Measurements from ENCODE around the gene DCLK2. TPM values are rescaled to one million over a fixed set of nuclear protein-coding genes. Genes with fewer than 3 reads are reported as not detected.
"Not testable (repeated sequence)": the region's sequence is repeated elsewhere in the genome, so short reads cannot be mapped to it uniquely, and the experiment has no call there.

Gene DCLK2
- total RNA-seq, 1 experiment from 2014 or later = 6.5 TPM

GRCh38 chr4:150152766-150153165 is 74.5 kb downstream of the DCLK2 start:
- DNase-seq (ENCODE audit: low spot score) = no peak

- DNase-seq (ENCODE audit: low spot score) = no peak
These were observed 77.1 kb downstream of the DCLK2 start for GRCh38 chr4:150155391-150155790.

GRCh38 chr4:150156543-150156942 is 78.3 kb downstream of the DCLK2 start:
- DNase-seq (ENCODE audit: low spot score) = no peak

GRCh38 chr4:150158041-150158440 is 79.8 kb downstream of the DCLK2 start:
- no peak for DNase-seq (ENCODE audit: low spot score)

- no peak for DNase-seq (ENCODE audit: low spot score)
These were observed 82.2 kb downstream of the DCLK2 start for GRCh38 chr4:150160473-150160872.

GRCh38 chr4:150161109-150161508 is 82.9 kb downstream of the DCLK2 start:
- DNase-seq (ENCODE audit: low spot score) = no peak

- DNase-seq (ENCODE audit: low spot score) = not testable (repeated sequence)
These were observed 83.8 kb downstream of the DCLK2 start for GRCh38 chr4:150162020-150162419.

GRCh38 chr4:150164055-150164454 is 85.8 kb downstream of the DCLK2 start:
- DNase-seq (ENCODE audit: low spot score) = no peak

- peak; percentile 22 for DNase-seq (ENCODE audit: low spot score)
These were observed 86.8 kb downstream of the DCLK2 start for GRCh38 chr4:150164956-150165629.

GRCh38 chr4:150167054-150167453 is 88.8 kb downstream of the DCLK2 start:
- DNase-seq (ENCODE audit: low spot score) = no peak

GRCh38 chr4:150173432-150173861 is 95.2 kb downstream of the DCLK2 start:
- no peak for DNase-seq (ENCODE audit: low spot score)

GRCh38 chr4:150173982-150174398 is 95.7 kb downstream of the DCLK2 start:
- DNase-seq (ENCODE audit: low spot score) = no peak

- no peak for DNase-seq (ENCODE audit: low spot score)
These were observed 98.3 kb downstream of the DCLK2 start for GRCh38 chr4:150176547-150176946.

GRCh38 chr4:150178161-150178560 is 99.9 kb downstream of the DCLK2 start:
- no peak for DNase-seq (ENCODE audit: low spot score)

GRCh38 chr4:150181536-150181935 is 103.3 kb downstream of the DCLK2 start:
- DNase-seq (ENCODE audit: low spot score) = no peak

- DNase-seq (ENCODE audit: low spot score) = no peak
These were observed 104.5 kb downstream of the DCLK2 start for GRCh38 chr4:150182794-150183193.

GRCh38 chr4:150185033-150185432 is 106.8 kb downstream of the DCLK2 start:
- DNase-seq (ENCODE audit: low spot score) = not testable (repeated sequence)

GRCh38 chr4:150192986-150193385 is 114.7 kb downstream of the DCLK2 start:
- no peak for DNase-seq (ENCODE audit: low spot score)

GRCh38 chr4:150197256-150197655 is 119.0 kb downstream of the DCLK2 start:
- DNase-seq (ENCODE audit: low spot score) = not testable (repeated sequence)

- no peak for DNase-seq (ENCODE audit: low spot score)
These were observed 120.8 kb downstream of the DCLK2 start for GRCh38 chr4:150199056-150199455.

GRCh38 chr4:150205016-150205415 is 126.8 kb downstream of the DCLK2 start:
- no peak for DNase-seq (ENCODE audit: low spot score)

- DNase-seq (ENCODE audit: low spot score) = no peak
These were observed 128.0 kb downstream of the DCLK2 start for GRCh38 chr4:150206265-150206664.

- DNase-seq (ENCODE audit: low spot score) = no peak
These were observed 128.7 kb downstream of the DCLK2 start for GRCh38 chr4:150206954-150207353.

GRCh38 chr4:150207871-150208270 is 129.6 kb downstream of the DCLK2 start:
- DNase-seq (ENCODE audit: low spot score) = no peak

Measured in H4 (cell line).